NCI-H2029 treated with DMSO at 0.1 percent for 48 hours (cell line): ENCODE data around the gene WIPF1.
"Not testable (repeated sequence)": the region's sequence is repeated elsewhere in the genome, so short reads cannot be mapped to it uniquely, and the experiment has no call there.

Source experiments
- DNase-seq: peaks from one replicate; lab custom pipeline; 2025; lab: John Stamatoyannopoulos, UW

WIPF1 gene

GRCh38 chr2:174571669-174572323, 25.8 kb downstream of the WIPF1 start:
- no peak for DNase-seq

GRCh38 chr2:174570318-174570958, 27.2 kb downstream of the WIPF1 start:
- no peak for DNase-seq

- no peak for DNase-seq
Measured at GRCh38 chr2:174569678-174570077, 27.9 kb downstream of the WIPF1 start.

GRCh38 chr2:174568425-174568824, 29.2 kb downstream of the WIPF1 start:
- no peak for DNase-seq

GRCh38 chr2:174566871-174567270, 30.7 kb downstream of the WIPF1 start:
- no peak for DNase-seq

GRCh38 chr2:174563530-174564282, 33.9 kb downstream of the WIPF1 start:
- DNase-seq = peak; percentile 12

- DNase-seq = no peak
Measured at GRCh38 chr2:174561972-174562370, 35.6 kb downstream of the WIPF1 start.

GRCh38 chr2:174561283-174561971, 36.2 kb downstream of the WIPF1 start:
- DNase-seq = peak; percentile 88

GRCh38 chr2:174560737-174561136, 36.9 kb downstream of the WIPF1 start:
- no peak for DNase-seq

- no peak for DNase-seq
Measured at GRCh38 chr2:174555998-174556397, 41.6 kb downstream of the WIPF1 start.

GRCh38 chr2:174554529-174555150, 43.0 kb downstream of the WIPF1 start:
- DNase-seq = no peak

- DNase-seq = no peak
Measured at GRCh38 chr2:174553811-174554493, 43.7 kb downstream of the WIPF1 start.

GRCh38 chr2:174552880-174553279, 44.7 kb downstream of the WIPF1 start:
- no peak for DNase-seq

- no peak for DNase-seq
Measured at GRCh38 chr2:174551697-174552096, 45.9 kb downstream of the WIPF1 start.

GRCh38 chr2:174548646-174549045, 49.0 kb downstream of the WIPF1 start:
- DNase-seq = not testable (repeated sequence)

- not testable (repeated sequence) for DNase-seq
Measured at GRCh38 chr2:174548021-174548420, 49.6 kb downstream of the WIPF1 start.

- DNase-seq = no peak
Measured at GRCh38 chr2:174546519-174547506, 50.8 kb downstream of the WIPF1 start.

GRCh38 chr2:174545240-174545639, 52.4 kb downstream of the WIPF1 start:
- DNase-seq = no peak

- no peak for DNase-seq
Measured at GRCh38 chr2:174544802-174545201, 52.8 kb downstream of the WIPF1 start.

GRCh38 chr2:174544156-174544555, 53.4 kb downstream of the WIPF1 start:
- DNase-seq = no peak
